Lung (tissue), 12 donors: ENCODE data around the gene CCDC137. TPM values are rescaled to one million over a fixed set of nuclear protein-coding genes. Genes with fewer than 3 reads are reported as not detected.

ENCODE experiments used
- ATAC-seq: fragments of 200-7000 bp; cut with Tn5 transposase; one replicate; pipeline ENCODE4 v1.9.1; 2020; ENCODE audit warnings: moderate number of reproducible peaks; ENCODE audit not compliant: insufficient read depth, low FRiP score
- DNase-seq, 3 donors: peaks; one replicate each; pipeline ENCODE4 v3.0.0-alpha.2; 2013 to 2017
- H3K27ac ChIP-seq, 2 donors: one replicate each; pipeline ENCODE4 v1.5.1; 2013; ENCODE audit warnings: mild to moderate bottlenecking in 2 of 2, moderate library complexity in 2 of 2, control low read depth in 1 of 2, inconsistent platforms in 1 of 2, low read depth in 1 of 2, low read length in 1 of 2
- H3K27me3 ChIP-seq, 3 donors: one replicate each; pipeline ENCODE4 v1.5.1; 2013; ENCODE audit warnings: low read length in 2 of 3; ENCODE audit not compliant: control insufficient read depth in 3 of 3, insufficient read depth in 3 of 3
- H3K36me3 ChIP-seq, 4 donors: one replicate each; pipeline ENCODE4 v1.5.1; 2013; ENCODE audit warnings: low read length in 4 of 4, mild to moderate bottlenecking in 1 of 4, moderate library complexity in 1 of 4; ENCODE audit not compliant: control insufficient read depth in 4 of 4, insufficient read depth in 4 of 4
- H3K4me1 ChIP-seq, 5 donors: one replicate each; pipeline ENCODE4 v1.5.1; 2013; ENCODE audit warnings: low read length in 5 of 5, mild to moderate bottlenecking in 2 of 5, moderate library complexity in 1 of 5; ENCODE audit not compliant: control insufficient read depth in 5 of 5, insufficient read depth in 5 of 5
- H3K4me3 ChIP-seq: one replicate; pipeline ENCODE4 v1.5.1; 2013; ENCODE audit warnings: mild to moderate bottlenecking, control low read depth, moderate library complexity
- H3K9ac ChIP-seq, 2 donors: one replicate each; pipeline ENCODE4 v1.5.1; 2013; ENCODE audit warnings: low read length in 2 of 2, control low read depth in 1 of 2; ENCODE audit not compliant: insufficient read depth in 1 of 2
- H3K9me3 ChIP-seq, 4 donors: one replicate each; pipeline ENCODE4 v1.5.1; 2013; ENCODE audit warnings: low read length in 3 of 4, mild to moderate bottlenecking in 1 of 4, moderate library complexity in 1 of 4; ENCODE audit not compliant: control insufficient read depth in 4 of 4, insufficient read depth in 3 of 4
- CTCF ChIP-seq: IDR thresholded peaks from 2 replicates; pipeline ENCODE4 v1.5.1; 2012; ENCODE audit warnings: mild to moderate bottlenecking; ENCODE audit errors: control extremely low read depth, extremely low read depth
- WGBS, 2 donors: extraction: QIAGEN DNeasy Blood & Tissue Kit; methylation state at CpG; one replicate each; pipeline ENCODE4 v1.1.7; 2013; 5-methylcytosine and 5-hydroxymethylcytosine counted together
- polyA plus RNA-seq, 2 donors: library from polyadenylated mRNA; stranded (reverse); fragments of 200-250 nt; gene quantifications; one replicate each; pipeline ENCODE4 v1.2.1, GENCODE V29; 2013
- total RNA-seq, 2 donors: library from RNA; depleted of rRNA in 1 of 2; stranded (reverse); fragments of >200 nt in 1 of 2; gene quantifications; one replicate each; pipeline ENCODE4 v1.2.1, GENCODE V29; 2014 to 2021
- donor health status: control.
- donor health status: control.
- donor health status: Bipolar disorder and iron deficiency.
- donor health status: healthy.
- donor health status: DM: yes; HTN: yes; CAD: no.

Gene CCDC137
- total and polyA plus RNA-seq, 4 donors, result 10.2 to 23.6 (median 16.7) TPM

GRCh38 chr17:81672504-81672903, 6.0 kb downstream of the CCDC137 start:
- Histone ChIP-seq H3K27ac (no peak overlapping the region), H3K36me3 (peaks cover 11 to 42% (median 13%) of the 10 kb centered on the region in 4 donors), H3K4me1 (peaks cover 0 to 7% (median 2%) of the 10 kb centered on the region in 5 donors), H3K27me3 (no peaks in the 10 kb centered on the region), H3K9me3 (no peaks in the 10 kb centered on the region), H3K9ac (no peak overlapping the region), H3K4me3 (no peak overlapping the region)
- TF ChIP-seq CTCF, result no peak
- ATAC-seq (no peak), DNase-seq (no peak)
- WGBS, 2 donors, result 82 to 96% methylated on average over 18 of the region's 18 CpGs

GRCh38 chr17:81672954-81673353, 6.4 kb downstream of the CCDC137 start:
- no peaks in the 10 kb centered on the region for H3K9me3 ChIP-seq
- H3K36me3 ChIP-seq, result peaks cover 11 to 42% (median 13%) of the 10 kb centered on the region in 4 donors
- H3K4me1 ChIP-seq, result peaks cover 0 to 3% (median 0%) of the 10 kb centered on the region in 5 donors
- 95% methylated on average over 15 to 16 of the region's 16 CpGs for WGBS, 2 donors
- no peak overlapping the region for H3K4me3 ChIP-seq
- TF ChIP-seq CTCF, result no peak
- no peak overlapping the region for H3K27ac ChIP-seq
- no peaks in the 10 kb centered on the region for H3K27me3 ChIP-seq
- ATAC-seq (no peak), DNase-seq (no peak)
- no peak overlapping the region for H3K9ac ChIP-seq

GRCh38 chr17:81673561-81674258, 7.2 kb downstream of the CCDC137 start:
- DNase-seq (no peak), ATAC-seq (no peak)
- Histone ChIP-seq H3K36me3 (peaks cover 7 to 42% (median 12%) of the 10 kb centered on the region in 4 donors), H3K9ac (no peak overlapping the region), H3K4me3 (no peak overlapping the region), H3K27me3 (no peaks in the 10 kb centered on the region), H3K4me1 (no peaks in the 10 kb centered on the region), H3K9me3 (no peaks in the 10 kb centered on the region), H3K27ac (no peak overlapping the region)
- no peak for TF ChIP-seq CTCF
- WGBS, 2 donors, result 88 to 91% methylated on average over 18 of the region's 18 CpGs
